ENCODE results near the gene DYRK4. TPM values are rescaled to one million over a fixed set of nuclear protein-coding genes. Genes with fewer than 3 reads are reported as not detected.
A peak's percentile ranks its signal among the peaks of the same experiment; 100 is the strongest.

DYRK4 gene
- total RNA-seq, 3 donors from 2014 or later (not counting 1 experiment from before 2014, with no cell fraction given), result 11.3 to 15.3 (median 14.2) TPM

GRCh38 chr12:4526923-4527546, 35.0 kb upstream of the DYRK4 start:
- intact Hi-C loops (cut with micrococcal nuclease), result loop anchor here (2.0 to 5.0 kb wide), 3 partner anchors 105 to 642 kb away; no protein-coding TSS in a partner anchor
- TF ChIP-seq CTCF (IDR thresholded peaks at IDR 0.05), result peak; percentile 76
- peaks cover 48% of the 10 kb centered on the region for H3K36me3 ChIP-seq (ENCODE audit: control insufficient read depth, insufficient read depth, low read length)
- peaks cover 14% of the 10 kb centered on the region for H3K36me3 Mint-ChIP-seq
- no peaks in the 10 kb centered on the region for H3K4me1 ChIP-seq (ENCODE audit: control insufficient read depth, insufficient read depth, low read length)
- no peaks in the 10 kb centered on the region for H3K4me1 Mint-ChIP-seq
- peak in 1 of 2 donors; percentile 32 for DNase-seq
- H3K4me3 Mint-ChIP-seq, result no peak overlapping the region
- no peak overlapping the region for H3K27ac Mint-ChIP-seq
- H3K9me3 Mint-ChIP-seq, result no peaks in the 10 kb centered on the region
- no peaks in the 10 kb centered on the region for H3K27me3 Mint-ChIP-seq (ENCODE audit: low read depth in 2 of 2)
- no peaks in the 10 kb centered on the region for H3K27me3 ChIP-seq (ENCODE audit: control insufficient read depth, insufficient read depth, low read length)
- WGBS (ENCODE audit: insufficient coverage), result 100% methylated on average over 1 of the region's 2 CpGs
- no peaks in the 10 kb centered on the region for H3K9me3 ChIP-seq (ENCODE audit: control insufficient read depth, insufficient read depth, low read length)
- H3K27ac ChIP-seq (ENCODE audit: low read length), result no peak overlapping the region
- ATAC-seq, result no peak
- no peak overlapping the region for H3K4me3 ChIP-seq (ENCODE audit: low read length)

- H3K9me3 ChIP-seq (ENCODE audit: control insufficient read depth, insufficient read depth, low read length), result no peaks in the 10 kb centered on the region
- DNase-seq, result no peak
- no peak for TF ChIP-seq CTCF (IDR thresholded peaks at IDR 0.05)
- H3K4me3 ChIP-seq (ENCODE audit: low read length), result no peak overlapping the region
- Mint-ChIP-seq H3K9me3 (no peaks in the 10 kb centered on the region), H3K36me3 (no peaks in the 10 kb centered on the region), H3K27me3 (ENCODE audit: low read depth in 2 of 2) (no peaks in the 10 kb centered on the region), H3K27ac (no peak overlapping the region), H3K4me1 (no peaks in the 10 kb centered on the region), H3K4me3 (no peak overlapping the region)
- H3K4me1 ChIP-seq (ENCODE audit: control insufficient read depth, insufficient read depth, low read length), result no peaks in the 10 kb centered on the region
- no CpG with 5 or more reads among the region's 1 CpG for WGBS (ENCODE audit: insufficient coverage)
- H3K27ac ChIP-seq (ENCODE audit: low read length), result no peak overlapping the region
- ATAC-seq, result no peak
- no peaks in the 10 kb centered on the region for H3K27me3 ChIP-seq (ENCODE audit: control insufficient read depth, insufficient read depth, low read length)
- H3K36me3 ChIP-seq (ENCODE audit: control insufficient read depth, insufficient read depth, low read length), result peaks cover 51% of the 10 kb centered on the region
- intact Hi-C loops (cut with micrococcal nuclease), result no loop called here
Measured at GRCh38 chr12:4530160-4530559, 31.8 kb upstream of the DYRK4 start.

- Mint-ChIP-seq H3K4me1 (no peaks in the 10 kb centered on the region), H3K9me3 (no peaks in the 10 kb centered on the region), H3K27me3 (ENCODE audit: low read depth in 2 of 2) (no peaks in the 10 kb centered on the region), H3K36me3 (no peaks in the 10 kb centered on the region), H3K27ac (no peak overlapping the region), H3K4me3 (no peak overlapping the region)
- Histone ChIP-seq H3K27me3 (ENCODE audit: control insufficient read depth, insufficient read depth, low read length) (no peaks in the 10 kb centered on the region), H3K4me3 (ENCODE audit: low read length) (no peak overlapping the region), H3K4me1 (ENCODE audit: control insufficient read depth, insufficient read depth, low read length) (no peaks in the 10 kb centered on the region), H3K36me3 (ENCODE audit: control insufficient read depth, insufficient read depth, low read length) (peaks cover 47% of the 10 kb centered on the region), H3K9me3 (ENCODE audit: control insufficient read depth, insufficient read depth, low read length) (no peaks in the 10 kb centered on the region), H3K27ac (ENCODE audit: low read length) (no peak overlapping the region)
- ATAC-seq (no peak), DNase-seq (peak in 1 of 2 donors; percentile 32)
- TF ChIP-seq CTCF (IDR thresholded peaks at IDR 0.05), result no peak
- WGBS (ENCODE audit: insufficient coverage), result 84% methylated on average over 5 of the region's 6 CpGs
- intact Hi-C loops (cut with micrococcal nuclease), result no loop called here
Measured at GRCh38 chr12:4530982-4531586, 30.9 kb upstream of the DYRK4 start.
